ENCODE results near the gene DAB1.
A peak's percentile ranks its signal among the peaks of the same experiment; 100 is the strongest.

DAB1 gene

DNA sequence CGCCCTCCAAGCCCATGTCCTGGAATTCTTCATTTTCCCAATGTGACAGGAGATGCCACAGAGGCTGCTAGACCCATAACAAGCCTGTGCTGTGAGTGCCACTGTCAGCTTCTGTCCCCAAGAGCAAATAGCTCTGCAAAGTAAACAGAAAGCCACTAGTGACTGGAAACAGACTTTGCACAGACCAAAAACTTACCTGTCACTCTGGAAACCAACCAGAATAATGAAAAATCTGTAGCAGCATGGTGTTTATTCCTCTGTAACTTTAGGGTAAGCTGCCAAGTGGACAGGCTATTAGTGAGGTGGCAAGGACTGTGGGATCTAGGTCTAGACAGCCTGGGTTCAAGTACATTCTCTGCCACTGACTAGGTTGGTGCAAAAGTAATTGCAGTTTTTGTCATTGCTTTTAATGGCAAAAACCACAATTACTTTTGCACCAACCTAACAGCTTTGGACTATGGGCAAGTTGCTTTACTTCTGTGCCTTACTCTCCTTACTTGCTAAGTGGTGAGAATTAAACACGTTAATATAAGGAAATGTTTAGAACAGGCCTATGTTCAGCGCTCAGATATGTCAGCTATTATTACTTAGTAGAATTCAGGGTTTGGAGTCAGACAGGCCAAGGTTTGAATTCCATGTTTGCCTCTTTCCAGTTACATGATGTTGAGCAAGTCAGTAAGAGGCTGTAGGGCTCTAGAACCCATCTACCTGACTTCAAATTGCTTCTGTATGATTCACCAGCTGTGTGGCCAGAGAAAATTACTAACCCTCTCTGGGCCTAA is 457.8 kb downstream of the DAB1 start, which contains the start of gene C8B:
C8B (minus strand) TSS at position 100 of the 782 bp plus-strand sequence; CDS start at position 33, 67 bp downstream.
- CTCF ChIA-PET, result no interaction called here
- POLR2A ChIA-PET, result no interaction called here
- no peak for DNase-seq (ENCODE audit: extremely low spot score)
- peak; percentile 15; the same call in 1 of the 2 replicates for TF ChIP-seq ELF4 (IDR thresholded peaks at IDR 0.05)
- TF ChIP-seq LEF1 (IDR thresholded peaks at IDR 0.05; ENCODE audit: borderline replicate concordance), result no peak

DNA sequence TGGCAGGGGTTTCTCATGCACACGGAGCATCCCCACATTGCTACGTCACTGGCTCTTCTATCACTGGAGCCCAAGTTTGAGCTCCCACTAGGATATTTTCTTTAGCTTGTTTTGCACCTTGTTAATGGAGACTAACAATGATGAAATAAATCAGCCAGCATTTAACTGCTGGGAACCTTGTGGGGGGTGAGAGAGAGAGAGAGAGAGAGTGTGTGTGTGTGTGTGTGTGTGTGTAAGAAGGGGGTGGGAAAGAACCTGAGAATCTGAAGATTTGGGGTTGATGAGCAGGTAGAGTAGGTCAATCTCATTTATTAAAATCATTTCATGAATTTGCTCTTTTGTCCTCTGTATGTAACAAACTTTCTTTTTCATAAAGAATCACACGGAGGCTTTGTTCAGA is 458.7 kb downstream of the DAB1 start:
- no peak for DNase-seq (ENCODE audit: extremely low spot score)
- ChIA-PET CTCF (interaction anchor here (0.6 kb wide), 1 partner anchor 162 kb away, joined by 3 read pairs; no protein-coding TSS in a partner anchor), POLR2A (no interaction called here)
- TF ChIP-seq CTBP1 (IDR thresholded peaks at IDR 0.05; ENCODE audit: borderline replicate concordance), result no peak
- TF ChIP-seq NFRKB (IDR thresholded peaks at IDR 0.05), result no peak
- no peak for TF ChIP-seq FOXM1 (IDR thresholded peaks at IDR 0.05; ENCODE audit: borderline replicate concordance)
- no peak for TF ChIP-seq SUZ12 (IDR thresholded peaks at IDR 0.05)
- TF ChIP-seq FOXK2 (IDR thresholded peaks at IDR 0.05), result no peak
- TF ChIP-seq TARDBP (IDR thresholded peaks at IDR 0.05), result no peak
- TF ChIP-seq ELF4 (IDR thresholded peaks at IDR 0.05), result no peak
- no peak for TF ChIP-seq HDGF (IDR thresholded peaks at IDR 0.05; ENCODE audit: borderline replicate concordance)
- TF ChIP-seq SP1 (IDR thresholded peaks at IDR 0.05), result no peak
- TF ChIP-seq ARNT (IDR thresholded peaks at IDR 0.05), result no peak
- TF ChIP-seq LEF1 (IDR thresholded peaks at IDR 0.05; ENCODE audit: borderline replicate concordance), result no peak
- TF ChIP-seq FOXA1 (IDR thresholded peaks at IDR 0.05), result no peak
- TF ChIP-seq, protein P1, sequence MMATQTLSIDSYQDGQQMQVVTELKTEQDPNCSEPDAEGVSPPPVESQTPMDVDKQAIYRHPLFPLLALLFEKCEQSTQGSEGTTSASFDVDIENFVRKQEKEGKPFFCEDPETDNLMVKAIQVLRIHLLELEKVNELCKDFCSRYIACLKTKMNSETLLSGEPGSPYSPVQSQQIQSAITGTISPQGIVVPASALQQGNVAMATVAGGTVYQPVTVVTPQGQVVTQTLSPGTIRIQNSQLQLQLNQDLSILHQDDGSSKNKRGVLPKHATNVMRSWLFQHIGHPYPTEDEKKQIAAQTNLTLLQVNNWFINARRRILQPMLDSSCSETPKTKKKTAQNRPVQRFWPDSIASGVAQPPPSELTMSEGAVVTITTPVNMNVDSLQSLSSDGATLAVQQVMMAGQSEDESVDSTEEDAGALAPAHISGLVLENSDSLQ (IDR thresholded peaks at IDR 0.05), result no peak
- TF ChIP-seq L3MBTL2 (conservative IDR thresholded peaks at IDR 0.05), result no peak
- no peak for TF ChIP-seq ZNF384 (IDR thresholded peaks at IDR 0.05)
- no peak for TF ChIP-seq BHLHE40 (IDR thresholded peaks at IDR 0.05; ENCODE audit: borderline replicate concordance)

DNA sequence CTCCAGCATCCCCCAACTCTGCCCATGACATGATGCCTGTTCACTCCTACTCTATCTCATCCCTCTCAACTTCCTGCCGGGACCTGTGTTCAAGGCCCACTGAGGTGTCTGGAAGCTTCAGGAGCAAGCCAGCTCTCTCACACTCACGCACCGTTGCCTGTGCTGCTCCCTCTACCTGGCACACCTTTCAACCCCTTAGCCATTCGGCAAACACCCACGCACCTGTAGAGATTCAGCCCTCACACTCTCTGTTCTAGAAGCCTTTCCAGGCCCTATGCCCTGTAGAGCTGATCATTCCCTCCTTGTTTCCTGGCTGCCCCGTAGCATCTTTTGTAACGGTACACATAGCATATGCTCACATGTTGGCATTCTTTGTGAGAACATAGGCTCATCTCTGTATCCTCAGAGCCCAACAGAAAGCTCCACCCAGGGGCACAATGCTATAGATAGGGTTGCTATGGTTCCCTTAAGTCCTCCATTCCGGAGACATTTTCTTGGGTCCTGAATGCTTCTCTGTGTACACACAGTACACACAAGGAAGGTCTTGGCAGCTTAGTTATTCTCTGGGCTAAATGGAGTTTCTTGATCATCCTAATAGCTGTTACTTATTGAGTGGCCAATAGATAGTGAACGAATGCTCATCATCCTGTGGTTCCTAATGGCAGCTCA is 459.4 kb downstream of the DAB1 start:
- ChIA-PET CTCF (interaction anchor here (0.6 kb wide), 1 partner anchor 161 kb away, joined by 3 read pairs; no protein-coding TSS in a partner anchor), POLR2A (no interaction called here)
- TF ChIP-seq ZNF384 (IDR thresholded peaks at IDR 0.05), result no peak
- DNase-seq (ENCODE audit: extremely low spot score), result no peak

DNA sequence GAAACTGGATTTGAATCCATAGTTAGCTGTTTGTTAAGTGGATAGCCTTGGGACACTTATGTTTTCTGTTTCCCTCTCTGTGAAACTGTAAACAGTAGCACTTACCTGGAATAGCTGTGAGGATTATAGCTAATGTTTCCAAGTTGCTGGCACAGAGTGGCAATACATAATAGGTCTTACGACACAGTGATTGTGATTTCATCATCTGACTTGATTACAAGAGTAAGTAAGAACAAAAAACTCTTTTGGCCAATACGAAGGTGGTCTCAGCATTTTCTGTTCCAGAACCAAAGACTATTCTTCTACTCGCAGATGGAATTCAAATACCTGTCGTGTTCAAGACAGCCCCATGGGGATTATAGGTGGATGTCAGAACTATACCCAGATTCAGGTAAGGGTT is 460.2 kb downstream of the DAB1 start:
- ChIA-PET POLR2A (no interaction called here), CTCF (no interaction called here)
- no peak for DNase-seq (ENCODE audit: extremely low spot score)
- TF ChIP-seq HDGF (IDR thresholded peaks at IDR 0.05; ENCODE audit: borderline replicate concordance) (no peak), LEF1 (IDR thresholded peaks at IDR 0.05; ENCODE audit: borderline replicate concordance) (no peak), FOXK2 (IDR thresholded peaks at IDR 0.05) (no peak), SUZ12 (IDR thresholded peaks at IDR 0.05) (no peak), TARDBP (IDR thresholded peaks at IDR 0.05) (no peak), SP1 (IDR thresholded peaks at IDR 0.05) (no peak), ZNF384 (IDR thresholded peaks at IDR 0.05) (no peak), L3MBTL2 (conservative IDR thresholded peaks at IDR 0.05) (no peak), CTBP1 (IDR thresholded peaks at IDR 0.05; ENCODE audit: borderline replicate concordance) (no peak), FOXA1 (IDR thresholded peaks at IDR 0.05) (no peak), BHLHE40 (IDR thresholded peaks at IDR 0.05; ENCODE audit: borderline replicate concordance) (no peak), ELF4 (IDR thresholded peaks at IDR 0.05) (no peak)
- TF ChIP-seq, protein P1 (IDR thresholded peaks at IDR 0.05), result no peak

DNA sequence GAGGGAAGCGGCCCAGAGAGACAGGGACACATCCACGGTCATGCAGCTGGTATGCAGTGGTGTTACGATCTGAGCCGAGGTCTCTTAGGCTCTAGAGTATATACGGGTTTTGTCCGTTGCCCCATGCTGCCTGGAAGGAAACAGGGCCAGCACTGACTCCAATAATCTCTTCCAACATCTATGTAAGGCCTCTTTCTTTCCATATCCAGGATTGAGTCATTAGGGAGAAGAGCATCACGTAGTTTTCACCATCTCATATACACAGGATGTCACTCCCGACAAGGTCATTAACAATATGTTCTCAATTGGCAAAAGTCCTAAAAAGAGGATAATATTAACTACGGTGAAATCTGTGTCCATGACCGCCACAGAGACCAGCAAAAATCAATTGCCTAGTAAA is 462.4 kb downstream of the DAB1 start:
- no peak for DNase-seq (ENCODE audit: extremely low spot score)
- TF ChIP-seq LEF1 (IDR thresholded peaks at IDR 0.05; ENCODE audit: borderline replicate concordance) (no peak), FOXM1 (IDR thresholded peaks at IDR 0.05; ENCODE audit: borderline replicate concordance) (no peak), HDGF (IDR thresholded peaks at IDR 0.05; ENCODE audit: borderline replicate concordance) (no peak), FOXA1 (IDR thresholded peaks at IDR 0.05) (no peak), ARNT (IDR thresholded peaks at IDR 0.05) (no peak), TARDBP (IDR thresholded peaks at IDR 0.05) (no peak), SP1 (IDR thresholded peaks at IDR 0.05) (no peak), CTBP1 (IDR thresholded peaks at IDR 0.05; ENCODE audit: borderline replicate concordance) (no peak), BHLHE40 (IDR thresholded peaks at IDR 0.05; ENCODE audit: borderline replicate concordance) (no peak)
- TF ChIP-seq, protein P1 (IDR thresholded peaks at IDR 0.05), result no peak
- POLR2A ChIA-PET, result no interaction called here
- CTCF ChIA-PET, result no interaction called here

DNA sequence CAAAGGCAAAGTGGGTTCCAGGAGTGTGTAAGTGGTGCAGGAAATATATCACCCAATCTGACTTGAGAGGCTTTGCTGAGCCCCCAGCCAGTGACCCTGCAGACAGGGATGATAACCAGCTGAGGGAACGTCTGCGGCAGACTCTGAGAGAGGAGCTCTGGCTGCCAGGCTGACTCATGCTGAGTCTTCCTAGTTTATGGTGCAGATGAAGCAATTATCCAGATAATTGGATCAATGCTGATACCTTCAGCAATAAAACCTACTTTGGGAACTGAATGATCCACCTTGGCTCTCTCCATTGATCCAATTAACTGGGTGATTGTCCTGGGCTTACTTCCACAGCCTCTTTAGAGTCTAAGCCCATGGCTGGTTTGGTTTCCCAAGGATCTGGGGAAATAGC is 465.3 kb downstream of the DAB1 start:
- ChIA-PET CTCF (interaction anchor here (0.7 kb wide), 1 partner anchor 9 kb away, joined by 4 read pairs; no protein-coding TSS in a partner anchor), POLR2A (no interaction called here)
- DNase-seq (ENCODE audit: extremely low spot score), result no peak
- no peak for TF ChIP-seq CTBP1 (IDR thresholded peaks at IDR 0.05; ENCODE audit: borderline replicate concordance)
